ENCODE results near the gene KPNA3.

DNA sequence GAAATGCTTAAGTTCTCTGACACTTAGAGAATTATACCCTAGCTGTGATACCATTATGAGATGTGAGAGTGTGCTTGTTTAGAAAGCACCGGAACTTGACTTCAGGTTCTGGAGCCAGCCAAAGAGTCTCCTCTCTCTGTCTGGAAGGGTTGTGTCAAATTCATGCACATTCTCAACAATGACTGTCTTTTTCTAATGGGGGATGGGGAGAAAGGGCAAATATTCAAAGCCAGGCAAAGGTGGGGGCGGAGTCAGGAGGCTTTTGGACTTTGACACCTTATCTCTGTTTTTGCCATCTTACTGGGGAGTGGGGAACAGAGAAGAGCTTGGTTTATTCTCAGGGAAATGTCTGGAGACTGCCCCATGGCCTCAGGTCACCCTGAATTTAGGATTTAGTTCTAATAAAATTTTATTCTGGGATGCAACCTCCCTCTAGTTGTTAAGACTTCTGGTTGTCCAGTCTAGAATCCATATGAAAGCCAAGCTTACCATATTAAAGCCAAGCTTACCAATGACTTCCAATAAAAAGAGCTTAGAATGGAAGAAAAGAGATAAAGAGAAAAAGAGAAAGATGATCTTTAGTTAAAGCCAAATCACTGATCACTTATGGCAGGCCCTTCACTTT lies 28.2 kb upstream of the KPNA3 start:
- no peak for TF ChIP-seq GABPA (IDR thresholded peaks at IDR 0.05 in 1 of 2, conservative IDR thresholded peaks at IDR 0.05 in 1 of 2)
- TF ChIP-seq, protein P1, sequence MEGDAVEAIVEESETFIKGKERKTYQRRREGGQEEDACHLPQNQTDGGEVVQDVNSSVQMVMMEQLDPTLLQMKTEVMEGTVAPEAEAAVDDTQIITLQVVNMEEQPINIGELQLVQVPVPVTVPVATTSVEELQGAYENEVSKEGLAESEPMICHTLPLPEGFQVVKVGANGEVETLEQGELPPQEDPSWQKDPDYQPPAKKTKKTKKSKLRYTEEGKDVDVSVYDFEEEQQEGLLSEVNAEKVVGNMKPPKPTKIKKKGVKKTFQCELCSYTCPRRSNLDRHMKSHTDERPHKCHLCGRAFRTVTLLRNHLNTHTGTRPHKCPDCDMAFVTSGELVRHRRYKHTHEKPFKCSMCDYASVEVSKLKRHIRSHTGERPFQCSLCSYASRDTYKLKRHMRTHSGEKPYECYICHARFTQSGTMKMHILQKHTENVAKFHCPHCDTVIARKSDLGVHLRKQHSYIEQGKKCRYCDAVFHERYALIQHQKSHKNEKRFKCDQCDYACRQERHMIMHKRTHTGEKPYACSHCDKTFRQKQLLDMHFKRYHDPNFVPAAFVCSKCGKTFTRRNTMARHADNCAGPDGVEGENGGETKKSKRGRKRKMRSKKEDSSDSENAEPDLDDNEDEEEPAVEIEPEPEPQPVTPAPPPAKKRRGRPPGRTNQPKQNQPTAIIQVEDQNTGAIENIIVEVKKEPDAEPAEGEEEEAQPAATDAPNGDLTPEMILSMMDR (IDR thresholded peaks at IDR 0.05; ENCODE audit: low read depth, low read length, missing input control) = no peak
- no peak for TF ChIP-seq EGR1 (IDR thresholded peaks at IDR 0.05; ENCODE audit: low read depth in 2 of 2)
- no peak for TF ChIP-seq RXRA (IDR thresholded peaks at IDR 0.05)
- TF ChIP-seq YY1 (IDR thresholded peaks at IDR 0.05) = no peak
- TF ChIP-seq, protein P2, sequence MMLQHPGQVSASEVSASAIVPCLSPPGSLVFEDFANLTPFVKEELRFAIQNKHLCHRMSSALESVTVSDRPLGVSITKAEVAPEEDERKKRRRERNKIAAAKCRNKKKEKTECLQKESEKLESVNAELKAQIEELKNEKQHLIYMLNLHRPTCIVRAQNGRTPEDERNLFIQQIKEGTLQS (IDR thresholded peaks at IDR 0.05) = no peak
- TF ChIP-seq FOXA1 (IDR thresholded peaks at IDR 0.05) = no peak
- no peak for TF ChIP-seq TAF1 (conservative IDR thresholded peaks at IDR 0.05)

All from liver (tissue), 3 donors.